GM23248 (cell line): ENCODE results near the gene LSAMP. TPM values are rescaled to one million over a fixed set of nuclear protein-coding genes. Genes with fewer than 3 reads are reported as not detected.
A peak's percentile ranks its signal among the peaks of the same experiment; 100 is the strongest.
"Not testable (repeated sequence)": the region's sequence is repeated elsewhere in the genome, so short reads cannot be mapped to it uniquely, and the experiment has no call there.

ENCODE experiments used
- DNase-seq: peaks from one replicate; pipeline ENCODE4 v3.0.0-alpha.2; 2015
- H2AFZ ChIP-seq: fragments of 200-600 bp; sonication (generic); 2 replicates; pipeline ENCODE4 v1.6.1; 2016; ENCODE audit warnings: antibody characterized with exemption
- H3F3A ChIP-seq: fragments of 200-600 bp; sonication (generic); 2 replicates; pipeline ENCODE4 v1.6.1; 2016; ENCODE audit warnings: mild to moderate bottlenecking, antibody characterized with exemption, mixed run types; ENCODE audit not compliant: insufficient read depth
- H3K27ac ChIP-seq: fragments of 200-600 bp; sonication (generic); 2 replicates; pipeline ENCODE4 v1.5.1; 2016; ENCODE audit warnings: mild to moderate bottlenecking
- H3K27me3 ChIP-seq: fragments of 200-600 bp; sonication (generic); replicated peaks from 2 replicates; pipeline ENCODE4 v1.6.1; 2016; ENCODE audit warnings: mild to moderate bottlenecking; ENCODE audit not compliant: insufficient read depth
- H3K36me3 ChIP-seq: fragments of 200-600 bp; sonication (generic); 2 replicates; pipeline ENCODE4 v1.6.1; 2016; ENCODE audit warnings: low read depth, mild to moderate bottlenecking
- H3K4me1 ChIP-seq: fragments of 200-600 bp; sonication (generic); 2 replicates; pipeline ENCODE4 v1.6.1; 2016; ENCODE audit warnings: mild to moderate bottlenecking; ENCODE audit not compliant: insufficient read depth
- H3K4me2 ChIP-seq: fragments of 200-600 bp; sonication (generic); one replicate; pipeline ENCODE4 v1.6.1; 2016; ENCODE audit warnings: mild to moderate bottlenecking; ENCODE audit not compliant: unreplicated experiment
- H3K4me3 ChIP-seq: fragments of 200-600 bp; sonication (generic); 2 replicates; pipeline ENCODE4 v1.5.1; 2016; ENCODE audit warnings: mild to moderate bottlenecking
- H3K79me2 ChIP-seq: fragments of 200-600 bp; sonication (generic); 2 replicates; pipeline ENCODE4 v1.6.1; 2016; ENCODE audit warnings: mild to moderate bottlenecking; ENCODE audit not compliant: insufficient read depth
- H3K9ac ChIP-seq: fragments of 200-600 bp; sonication (generic); 2 replicates; pipeline ENCODE4 v1.6.1; 2016; ENCODE audit warnings: mild to moderate bottlenecking
- H3K9me2 ChIP-seq: fragments of 200-600 bp; sonication (generic); 2 replicates; pipeline ENCODE4 v1.6.1; 2016; ENCODE audit warnings: mixed run types, mild to moderate bottlenecking, moderate library complexity; ENCODE audit not compliant: insufficient read depth
- H3K9me3 ChIP-seq: fragments of 200-600 bp; sonication (generic); one replicate; pipeline ENCODE4 v1.6.1; 2017; ENCODE audit warnings: low read depth
- H4K20me1 ChIP-seq: fragments of 200-600 bp; sonication (generic); 2 replicates; pipeline ENCODE4 v1.6.0; 2016; ENCODE audit not compliant: insufficient read depth
- EZH2 ChIP-seq: fragments of 200-600 bp; sonication (generic); IDR thresholded peaks from 2 replicates; pipeline ENCODE4 v1.6.1; 2018; ENCODE audit warnings: antibody characterized with exemption, mild to moderate bottlenecking; ENCODE audit not compliant: insufficient read depth, poor library complexity, severe bottlenecking
- EZH2phosphoT487 ChIP-seq: fragments of 200-600 bp; sonication (generic); IDR thresholded peaks from 2 replicates; pipeline ENCODE4 v1.6.1; 2018; ENCODE audit warnings: antibody characterized with exemption, moderate library complexity, mild to moderate bottlenecking, low read depth; ENCODE audit not compliant: insufficient read depth
- WGBS, 2 experiments: methylation state at CpG; one replicate each; pipeline ENCODE4 v1.1.6; 2015 to 2017; ENCODE audit warnings: low lambda C conversion rate in 2 of 2, low coverage in 1 of 2; ENCODE audit errors: missing lambda C conversion rate in 2 of 2; 5-methylcytosine and 5-hydroxymethylcytosine counted together
- in situ Hi-C: fragments of 300-500 bp; cut with MboI; formaldehyde crosslinking; loops from 2 replicates; pipeline ENCODE4 v1.15.0; 2020
- polyA plus RNA-seq: library from polyadenylated mRNA; unstranded; fragments of >200 nt; fragmentation: Nextera tagmentation; extraction: Ambion mirVana; gene quantifications from 2 replicates; pipeline ENCODE4 v1.2.1, GENCODE V29; 2016
- total RNA-seq: library from RNA; depleted of rRNA; stranded (reverse); fragments of >200 nt; shearing (Covaris generic); gene quantifications from 2 replicates; pipeline ENCODE4 v1.2.3, GENCODE V29; 2014

LSAMP gene
- total and polyA plus RNA-seq, 2 experiments from 2014 or later = 4.5 to 9.3 TPM

DNA sequence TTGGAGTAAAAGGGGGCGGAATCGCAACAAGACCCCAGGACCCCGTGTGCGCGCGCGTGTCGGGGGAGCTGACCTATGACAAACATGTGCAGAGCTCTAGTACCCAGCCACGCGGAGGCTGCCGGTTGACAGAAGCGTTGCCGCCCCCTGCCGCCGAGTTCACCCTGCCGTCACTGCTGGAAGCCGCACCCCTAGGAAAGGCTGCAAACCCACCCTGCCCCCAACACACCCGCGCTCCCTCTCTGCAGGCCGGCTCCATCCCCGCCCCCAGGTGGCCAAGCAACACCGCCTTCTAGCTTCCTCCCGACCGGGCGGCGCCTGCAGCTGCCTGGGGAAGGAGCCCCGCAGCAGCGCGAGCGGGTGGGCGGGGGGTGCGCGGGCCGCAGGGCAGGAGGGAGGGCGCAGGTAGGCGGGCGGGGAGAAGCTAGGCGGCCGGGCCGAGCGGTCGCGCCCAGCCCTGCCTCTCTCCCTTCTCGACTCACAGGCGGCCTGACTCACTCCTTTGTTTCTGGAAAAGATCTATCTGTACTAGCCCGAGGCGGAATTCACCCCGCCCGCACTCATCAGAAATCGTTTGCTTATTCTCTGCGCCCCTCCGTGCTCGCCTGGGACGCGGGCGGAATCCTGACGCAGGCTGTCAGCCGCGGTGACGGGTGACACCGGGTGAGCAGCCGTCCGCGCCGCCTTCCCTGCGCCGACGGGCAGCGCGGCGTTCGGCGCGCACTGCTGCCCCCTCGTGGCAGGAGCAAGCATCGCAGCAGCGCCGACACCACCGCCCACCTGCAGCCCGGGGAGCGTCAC, 661.1 kb downstream of the LSAMP start:
- H3K27me3 ChIP-seq = no peaks in the 10 kb centered on the region
- peak overlapping the region; percentile 41 for H2AFZ ChIP-seq
- H3K9ac ChIP-seq = peak overlapping the region; percentile 96
- no peaks in the 10 kb centered on the region for H3K9me3 ChIP-seq
- peak overlapping the region; percentile 95 for H3K4me2 ChIP-seq
- DNase-seq = peak; percentile 98
- H3K9me2 ChIP-seq = no peaks in the 10 kb centered on the region
- no peaks in the 10 kb centered on the region for H3K36me3 ChIP-seq
- H3K4me3 ChIP-seq = peak overlapping the region; percentile 75
- H3K79me2 ChIP-seq = no peaks in the 10 kb centered on the region
- H3K4me1 ChIP-seq = peaks cover 36% of the 10 kb centered on the region
- WGBS, 2 experiments = 1 to 2% methylated on average over 64 to 79 of the region's 81 CpGs
- no peaks in the 10 kb centered on the region for H4K20me1 ChIP-seq
- no peak for TF ChIP-seq EZH2phosphoT487
- TF ChIP-seq EZH2 = no peak
- in situ Hi-C loops = loop anchor here (10.0 kb wide), 1 partner anchor 569 kb away; no protein-coding TSS in a partner anchor
- peak overlapping the region; percentile 98 for H3K27ac ChIP-seq
- peaks cover 43% of the 10 kb centered on the region for H3F3A ChIP-seq

DNA sequence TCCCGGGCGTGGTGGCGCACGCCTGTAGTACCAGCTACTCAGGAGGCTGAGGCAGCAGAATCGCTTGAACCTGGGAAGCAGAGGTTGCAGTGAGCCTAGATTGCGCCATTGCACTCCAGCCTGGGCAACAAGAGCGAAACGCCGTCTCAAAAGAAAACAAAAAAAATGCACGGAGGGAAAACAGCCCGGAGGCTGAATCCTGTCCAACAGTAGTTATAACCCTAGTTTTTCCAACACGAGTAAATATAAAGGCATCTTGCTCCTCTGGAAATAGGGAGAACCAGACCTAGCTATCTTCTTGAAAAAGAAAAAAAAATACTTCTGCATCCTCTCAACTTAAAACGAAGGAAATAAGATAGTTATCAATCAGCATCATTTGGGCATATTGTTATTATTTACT, 661.9 kb downstream of the LSAMP start:
- H3K36me3 ChIP-seq, H3K27me3 ChIP-seq, H3K9me2 ChIP-seq, H3K79me2 ChIP-seq, H3K9me3 ChIP-seq, H4K20me1 ChIP-seq: not testable (repeated sequence)
- Histone ChIP-seq H2AFZ (peak overlapping the region; percentile 41), H3K4me2 (peak overlapping the region; percentile 95), H3K27ac (peak overlapping the region; percentile 98), H3F3A (peaks cover 39% of the 10 kb centered on the region), H3K4me3 (peak overlapping the region; percentile 75), H3K9ac (peak overlapping the region; percentile 96), H3K4me1 (peaks cover 30% of the 10 kb centered on the region)
- in situ Hi-C loops = loop anchor here (10.0 kb wide), 1 partner anchor 569 kb away; no protein-coding TSS in a partner anchor
- WGBS, 2 experiments = 45 to 46% methylated on average over 13 of the region's 13 CpGs
- peak; percentile 23 for DNase-seq

DNA sequence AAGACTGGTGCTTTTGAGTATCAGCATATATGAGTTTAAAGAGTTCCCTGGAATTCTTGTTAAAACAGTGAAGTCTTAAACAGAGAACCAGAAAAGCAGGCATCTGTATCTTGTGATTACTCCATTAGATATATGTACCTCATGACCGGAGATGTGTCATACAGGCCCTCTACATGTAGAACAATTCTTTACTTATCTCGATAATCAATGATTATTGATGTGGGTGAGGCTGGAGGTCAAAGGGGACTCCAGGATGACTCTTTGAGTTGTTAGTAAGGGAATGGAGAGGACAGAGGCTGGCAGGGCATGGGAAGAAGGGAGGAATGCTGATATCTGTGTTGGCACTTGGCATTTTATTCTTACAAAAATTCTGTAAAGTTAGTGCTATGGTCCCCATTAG, 666.3 kb downstream of the LSAMP start:
- Histone ChIP-seq H3K36me3 (no peaks in the 10 kb centered on the region), H3K4me2 (no peak overlapping the region), H4K20me1 (no peaks in the 10 kb centered on the region), H3K4me3 (no peak overlapping the region), H3K79me2 (no peaks in the 10 kb centered on the region), H3K27me3 (no peaks in the 10 kb centered on the region), H2AFZ (no peak overlapping the region), H3F3A (peaks cover 5% of the 10 kb centered on the region; the same call in 1 of the 2 replicates), H3K9ac (no peak overlapping the region), H3K9me3 (no peaks in the 10 kb centered on the region), H3K9me2 (no peaks in the 10 kb centered on the region), H3K27ac (no peak overlapping the region), H3K4me1 (peaks cover 4% of the 10 kb centered on the region; the same call in 1 of the 2 replicates)
- no peak for DNase-seq
- in situ Hi-C loops = no loop called here
- no peak for TF ChIP-seq EZH2phosphoT487
- TF ChIP-seq EZH2 = no peak
- WGBS, 2 experiments = 86 to 96% methylated on average over 2 of the region's 2 CpGs

DNA sequence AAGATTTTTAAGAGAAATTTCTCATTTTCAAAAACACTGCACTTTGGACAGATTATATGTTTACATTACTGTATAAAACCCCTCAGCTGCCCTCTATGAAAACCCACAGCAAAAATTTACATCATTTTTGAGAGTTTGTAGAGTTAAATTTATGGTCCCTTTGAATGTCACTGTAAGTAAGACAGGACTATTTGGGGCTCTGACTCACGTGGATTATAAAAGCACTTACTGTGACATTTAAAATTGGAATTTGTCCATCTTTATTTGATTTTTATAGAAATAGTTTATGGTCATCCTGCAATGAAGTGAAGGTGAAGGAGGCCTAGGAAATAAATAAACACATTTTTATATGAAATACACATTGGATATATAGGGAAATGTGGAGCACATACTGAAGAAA, 672.3 kb downstream of the LSAMP start:
- no peak overlapping the region for H3K27ac ChIP-seq
- H3K4me1 ChIP-seq = no peaks in the 10 kb centered on the region
- in situ Hi-C loops = no loop called here
- no peak overlapping the region for H3K9ac ChIP-seq
- no peak overlapping the region for H3K4me2 ChIP-seq
- no peaks in the 10 kb centered on the region for H3K27me3 ChIP-seq
- no peak for DNase-seq
- H3F3A ChIP-seq = no peaks in the 10 kb centered on the region
- TF ChIP-seq EZH2phosphoT487 = no peak
- no peak for TF ChIP-seq EZH2
- no peak overlapping the region for H2AFZ ChIP-seq
- WGBS, 2 experiments = 20 to 23% methylated on average over 1 of the region's 1 CpG
- no peaks in the 10 kb centered on the region for H3K9me2 ChIP-seq
- H3K79me2 ChIP-seq = no peaks in the 10 kb centered on the region
- no peaks in the 10 kb centered on the region for H4K20me1 ChIP-seq
- no peak overlapping the region for H3K4me3 ChIP-seq
- no peaks in the 10 kb centered on the region for H3K36me3 ChIP-seq
- H3K9me3 ChIP-seq = no peaks in the 10 kb centered on the region
